ENCODE results near the gene KRT83.
"Not testable (repeated sequence)": the region's sequence is repeated elsewhere in the genome, so short reads cannot be mapped to it uniquely, and the experiment has no call there.

The KRT83 gene

GRCh38 chr12:52287816-52288805, 33.1 kb downstream of the KRT83 start:
- H3K4me1 ChIP-seq (ENCODE audit: control insufficient read depth, insufficient read depth, low read length); H3K9me3 ChIP-seq (ENCODE audit: control insufficient read depth, low read length); H3K27me3 ChIP-seq (ENCODE audit: control insufficient read depth, insufficient read depth, low read length, poor library complexity, severe bottlenecking); H3K36me3 ChIP-seq (ENCODE audit: control insufficient read depth, insufficient read depth, low read length); H3K27ac ChIP-seq (ENCODE audit: insufficient read depth, low read depth, low read length, poor library complexity, severe bottlenecking); H3K4me3 ChIP-seq (ENCODE audit: insufficient read depth, low read depth, low read length): not testable (repeated sequence)
- 87% methylated on average over 14 of the region's 17 CpGs for WGBS, 2 experiments

DNA sequence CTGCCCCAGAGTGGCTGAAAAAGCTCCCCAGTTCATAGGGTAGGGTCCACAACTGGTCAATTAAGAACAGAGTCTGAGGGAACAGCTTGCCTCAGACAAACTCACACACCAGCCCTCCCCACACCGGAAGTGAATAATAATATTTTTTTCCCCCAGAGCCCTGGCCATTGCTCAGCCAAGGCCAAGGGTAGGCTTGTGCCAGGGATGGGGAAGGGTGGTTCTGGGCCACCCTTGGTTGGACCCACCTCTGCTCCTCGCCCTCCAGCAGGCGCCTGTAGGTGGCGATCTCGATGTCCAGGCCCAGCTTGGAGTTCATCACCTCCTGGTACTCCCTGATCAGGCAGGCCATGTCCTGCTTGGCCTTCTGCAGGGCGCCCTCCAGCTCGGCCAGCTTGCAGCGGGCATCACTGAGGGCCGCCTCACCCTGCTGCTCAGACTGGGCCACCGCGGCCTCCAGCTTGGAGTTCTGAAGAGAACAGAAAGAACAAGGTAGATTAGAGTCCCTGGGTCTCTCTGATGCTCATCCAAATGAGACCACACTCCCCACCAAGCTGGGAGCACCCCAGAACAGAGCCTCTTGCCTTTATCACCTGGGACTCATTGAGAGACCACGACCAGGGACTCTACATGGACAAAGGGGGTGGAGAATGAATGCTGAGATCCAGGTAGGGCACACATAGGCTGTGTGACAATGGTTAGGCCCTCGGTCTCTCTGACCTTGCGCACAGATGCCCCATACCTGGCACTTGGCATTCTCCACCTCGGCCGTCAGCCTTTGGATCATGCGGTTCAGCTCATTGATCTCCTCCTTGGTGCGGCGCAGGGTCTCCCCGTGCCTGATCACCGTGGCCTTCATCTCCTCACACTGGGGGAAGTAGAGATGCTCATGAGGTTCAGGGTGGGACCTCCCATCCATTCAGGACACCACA, 34.1 kb downstream of the KRT83 start:
- not testable (repeated sequence) for H3K27ac ChIP-seq (ENCODE audit: insufficient read depth, low read depth, low read length, poor library complexity, severe bottlenecking); H3K36me3 ChIP-seq (ENCODE audit: control insufficient read depth, insufficient read depth, low read length); H3K4me1 ChIP-seq (ENCODE audit: control insufficient read depth, insufficient read depth, low read length); H3K4me3 ChIP-seq (ENCODE audit: insufficient read depth, low read depth, low read length); H3K9me3 ChIP-seq (ENCODE audit: control insufficient read depth, low read length); H3K27me3 ChIP-seq (ENCODE audit: control insufficient read depth, insufficient read depth, low read length, poor library complexity, severe bottlenecking)
- WGBS, 2 experiments, result 93 to 94% methylated on average over 16 to 21 of the region's 21 CpGs

DNA sequence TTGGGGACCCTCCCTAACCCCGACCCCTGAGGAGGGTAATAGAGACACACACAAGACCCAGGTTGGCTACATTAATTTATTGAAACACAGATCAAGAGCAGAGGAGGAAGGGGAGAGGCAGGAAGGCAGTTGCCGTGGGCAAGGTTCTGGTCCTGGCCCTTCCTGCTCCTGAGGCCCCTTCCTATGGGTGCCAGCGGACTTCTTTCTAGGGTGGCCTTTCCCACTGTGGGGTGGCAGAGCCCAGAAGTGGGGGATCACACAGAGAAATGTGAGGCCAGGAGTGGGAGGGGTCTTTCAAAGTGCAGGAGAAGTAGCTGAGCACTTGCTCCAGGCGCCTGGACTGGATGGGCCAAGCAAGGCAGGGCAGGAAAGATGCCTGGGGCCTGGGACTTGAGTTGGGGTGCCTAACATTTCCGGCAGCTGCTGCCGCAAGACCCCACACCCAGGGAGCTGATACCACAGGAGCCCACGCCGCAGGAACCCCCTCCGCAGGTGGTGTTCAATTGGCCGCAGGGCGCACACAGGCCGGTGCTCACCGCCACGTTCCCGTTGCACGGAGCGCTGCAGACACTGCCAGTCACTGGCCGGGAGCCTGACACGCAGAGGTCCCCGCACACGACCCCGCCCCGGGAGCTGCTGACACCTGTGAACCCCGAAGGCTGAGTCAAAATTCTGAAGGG, 35.2 kb downstream of the KRT83 start:
- 92 to 94% methylated on average over 24 of the region's 24 CpGs for WGBS, 2 experiments
- Histone ChIP-seq H3K27me3 (ENCODE audit: control insufficient read depth, insufficient read depth, low read length, poor library complexity, severe bottlenecking) (no peaks in the 10 kb centered on the region), H3K36me3 (ENCODE audit: control insufficient read depth, insufficient read depth, low read length) (no peaks in the 10 kb centered on the region), H3K9me3 (ENCODE audit: control insufficient read depth, low read length) (no peaks in the 10 kb centered on the region), H3K4me1 (ENCODE audit: control insufficient read depth, insufficient read depth, low read length) (no peaks in the 10 kb centered on the region), H3K4me3 (ENCODE audit: insufficient read depth, low read depth, low read length) (no peak overlapping the region), H3K27ac (ENCODE audit: insufficient read depth, low read depth, low read length, poor library complexity, severe bottlenecking) (no peak overlapping the region)

DNA sequence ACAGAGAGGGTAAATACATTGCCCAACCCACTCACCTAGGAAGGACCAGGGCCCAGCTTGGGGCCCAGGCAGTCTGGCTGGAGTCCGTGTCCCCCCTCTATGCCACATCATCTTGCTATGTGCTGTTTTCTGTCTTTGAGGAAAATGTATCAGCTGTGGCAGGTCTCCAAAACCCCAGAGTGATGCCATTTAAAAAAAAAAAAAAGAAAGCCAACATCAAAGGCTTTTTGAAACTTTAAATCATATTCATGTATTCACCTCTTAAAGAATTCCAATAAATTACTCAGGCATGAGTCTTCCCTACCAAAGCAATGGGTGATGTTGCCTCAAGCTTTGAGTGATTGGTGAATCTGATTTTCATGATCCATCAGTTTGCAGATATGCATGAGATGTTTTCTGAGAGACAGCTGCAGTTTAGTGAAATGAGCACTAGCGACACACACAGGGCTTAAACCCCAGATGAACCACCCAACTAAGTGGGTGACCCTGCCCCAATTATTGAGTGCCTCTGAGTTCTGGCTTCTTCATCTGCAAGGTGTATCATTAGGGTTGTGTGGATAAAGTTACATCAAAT, 35.9 kb downstream of the KRT83 start:
- H3K4me1 ChIP-seq (ENCODE audit: control insufficient read depth, insufficient read depth, low read length), result no peaks in the 10 kb centered on the region
- 90 to 95% methylated on average over 2 of the region's 2 CpGs for WGBS, 2 experiments
- peaks cover 4% of the 10 kb centered on the region for H3K27me3 ChIP-seq (ENCODE audit: control insufficient read depth, insufficient read depth, low read length, poor library complexity, severe bottlenecking)

DNA sequence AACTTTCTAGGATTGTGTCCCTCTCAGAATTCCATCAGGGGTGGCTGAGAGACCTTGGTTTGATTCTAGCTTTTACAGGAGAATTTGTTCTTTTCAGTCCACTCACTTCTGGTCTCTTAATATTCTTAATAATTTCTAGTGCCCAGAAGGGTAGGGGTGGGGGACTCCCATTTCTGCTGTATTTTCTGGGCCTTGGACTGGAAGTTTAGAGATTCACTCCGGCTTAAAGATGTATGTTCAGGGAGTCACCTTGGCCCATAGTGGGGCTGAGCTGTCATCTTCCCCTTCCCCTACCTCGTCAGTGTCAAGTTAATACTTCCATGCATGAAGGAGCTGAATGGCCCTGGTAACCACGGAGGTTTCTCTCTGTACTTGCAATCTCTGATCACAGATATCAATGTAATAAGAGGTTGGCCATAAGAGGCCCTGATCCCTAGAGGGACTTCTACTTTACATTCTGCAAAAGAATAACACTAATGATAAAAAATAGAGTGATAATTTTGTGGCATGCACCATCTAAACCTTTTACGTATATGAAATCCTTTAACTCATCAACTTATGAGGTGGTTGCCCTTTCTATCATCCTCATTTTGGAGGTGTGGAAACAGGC, 36.5 kb downstream of the KRT83 start:
- Histone ChIP-seq H3K9me3 (ENCODE audit: control insufficient read depth, low read length) (no peaks in the 10 kb centered on the region), H3K27me3 (ENCODE audit: control insufficient read depth, insufficient read depth, low read length, poor library complexity, severe bottlenecking) (peaks cover 4% of the 10 kb centered on the region), H3K4me3 (ENCODE audit: insufficient read depth, low read depth, low read length) (no peak overlapping the region), H3K27ac (ENCODE audit: insufficient read depth, low read depth, low read length, poor library complexity, severe bottlenecking) (no peak overlapping the region), H3K4me1 (ENCODE audit: control insufficient read depth, insufficient read depth, low read length) (no peaks in the 10 kb centered on the region), H3K36me3 (ENCODE audit: control insufficient read depth, insufficient read depth, low read length) (no peaks in the 10 kb centered on the region)
- WGBS, 2 experiments, result 88 to 91% methylated on average over 4 of the region's 4 CpGs

More for the DNA sequence above, 35.9 kb downstream of the KRT83 start:
- Histone ChIP-seq H3K9me3 (ENCODE audit: control insufficient read depth, low read length) (no peaks in the 10 kb centered on the region), H3K36me3 (ENCODE audit: control insufficient read depth, insufficient read depth, low read length) (no peaks in the 10 kb centered on the region), H3K4me3 (ENCODE audit: insufficient read depth, low read depth, low read length) (no peak overlapping the region), H3K27ac (ENCODE audit: insufficient read depth, low read depth, low read length, poor library complexity, severe bottlenecking) (no peak overlapping the region)

GRCh38 chr12:52280796-52281560, 40.2 kb downstream of the KRT83 start:
- H3K4me1 ChIP-seq (ENCODE audit: control insufficient read depth, insufficient read depth, low read length), result no peaks in the 10 kb centered on the region
- no peaks in the 10 kb centered on the region for H3K36me3 ChIP-seq (ENCODE audit: control insufficient read depth, insufficient read depth, low read length)
- 90 to 91% methylated on average over 4 of the region's 4 CpGs for WGBS, 2 experiments
- no peaks in the 10 kb centered on the region for H3K9me3 ChIP-seq (ENCODE audit: control insufficient read depth, low read length)
- no peak overlapping the region for H3K27ac ChIP-seq (ENCODE audit: insufficient read depth, low read depth, low read length, poor library complexity, severe bottlenecking)
- H3K27me3 ChIP-seq (ENCODE audit: control insufficient read depth, insufficient read depth, low read length, poor library complexity, severe bottlenecking), result peaks cover 22% of the 10 kb centered on the region
- no peak overlapping the region for H3K4me3 ChIP-seq (ENCODE audit: insufficient read depth, low read depth, low read length)

GRCh38 chr12:52280319-52280795, 40.8 kb downstream of the KRT83 start:
- H3K27ac ChIP-seq (ENCODE audit: insufficient read depth, low read depth, low read length, poor library complexity, severe bottlenecking), result no peak overlapping the region
- 89 to 91% methylated on average over 3 of the region's 3 CpGs for WGBS, 2 experiments

GRCh38 chr12:52279422-52280318, 41.5 kb downstream of the KRT83 start:
- H3K4me3 ChIP-seq (ENCODE audit: insufficient read depth, low read depth, low read length), result no peak overlapping the region
- H3K4me1 ChIP-seq (ENCODE audit: control insufficient read depth, insufficient read depth, low read length), result no peaks in the 10 kb centered on the region
- no peaks in the 10 kb centered on the region for H3K9me3 ChIP-seq (ENCODE audit: control insufficient read depth, low read length)
- 93 to 94% methylated on average over 13 to 14 of the region's 14 CpGs for WGBS, 2 experiments
- H3K27ac ChIP-seq (ENCODE audit: insufficient read depth, low read depth, low read length, poor library complexity, severe bottlenecking), result no peak overlapping the region
- no peaks in the 10 kb centered on the region for H3K36me3 ChIP-seq (ENCODE audit: control insufficient read depth, insufficient read depth, low read length)
- peaks cover 22% of the 10 kb centered on the region for H3K27me3 ChIP-seq (ENCODE audit: control insufficient read depth, insufficient read depth, low read length, poor library complexity, severe bottlenecking)

More at GRCh38 chr12:52280319-52280795, 40.8 kb downstream of the KRT83 start:
- Histone ChIP-seq H3K9me3 (ENCODE audit: control insufficient read depth, low read length) (no peaks in the 10 kb centered on the region), H3K27me3 (ENCODE audit: control insufficient read depth, insufficient read depth, low read length, poor library complexity, severe bottlenecking) (peaks cover 22% of the 10 kb centered on the region), H3K4me1 (ENCODE audit: control insufficient read depth, insufficient read depth, low read length) (no peaks in the 10 kb centered on the region), H3K36me3 (ENCODE audit: control insufficient read depth, insufficient read depth, low read length) (no peaks in the 10 kb centered on the region), H3K4me3 (ENCODE audit: insufficient read depth, low read depth, low read length) (no peak overlapping the region)
